ENCODE results near the gene FBXL7.

DNA sequence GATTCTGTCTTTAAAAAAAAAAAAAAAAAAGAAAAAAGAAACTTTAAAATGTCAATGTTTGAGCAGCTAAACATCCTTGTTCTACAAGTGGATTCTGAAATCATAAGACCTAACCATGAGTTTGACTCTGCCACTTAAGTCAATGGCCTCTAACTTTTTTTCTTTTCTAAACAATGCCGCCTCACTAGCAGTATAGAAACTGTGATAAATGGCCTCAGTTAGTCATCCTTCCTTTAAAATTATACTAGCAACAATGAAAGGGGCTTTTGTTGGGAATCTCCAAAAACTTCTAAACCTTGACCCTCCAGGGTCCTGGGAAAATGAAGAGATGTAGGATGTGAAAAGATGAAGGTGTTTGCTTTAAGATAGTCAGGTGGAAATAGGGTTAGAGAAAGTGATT is 71.1 kb downstream of the FBXL7 start:
- TF ChIP-seq CTCF (IDR thresholded peaks at IDR 0.05): no peak
- TF ChIP-seq EZH2 (IDR thresholded peaks at IDR 0.05): no peak
- TF ChIP-seq EZH2phosphoT487 (IDR thresholded peaks at IDR 0.05): no peak
